HK-2 (cell line): ENCODE measurements around the gene CRTAC1.

ENCODE experiments used
- DNase-seq: peaks from one replicate; pipeline ENCODE4 v3.0.0-alpha.2; 2018; ENCODE audit not compliant: unreplicated experiment

CRTAC1 gene

GRCh38 chr10:97924678-97925077 lies 105.7 kb downstream of the CRTAC1 start:
- no peak for DNase-seq

GRCh38 chr10:97923476-97923875 lies 106.9 kb downstream of the CRTAC1 start:
- no peak for DNase-seq

GRCh38 chr10:97923057-97923456 lies 107.4 kb downstream of the CRTAC1 start:
- DNase-seq, result no peak

- no peak for DNase-seq
Measured at GRCh38 chr10:97922022-97922758, 108.2 kb downstream of the CRTAC1 start.

GRCh38 chr10:97921581-97922021 lies 108.8 kb downstream of the CRTAC1 start:
- peak; percentile 19 for DNase-seq

- DNase-seq, result no peak
Measured at GRCh38 chr10:97920865-97921264, 109.6 kb downstream of the CRTAC1 start.

GRCh38 chr10:97919012-97919411 lies 111.4 kb downstream of the CRTAC1 start:
- DNase-seq, result no peak

GRCh38 chr10:97916586-97916985 lies 113.8 kb downstream of the CRTAC1 start:
- no peak for DNase-seq

GRCh38 chr10:97915346-97916131 lies 114.9 kb downstream of the CRTAC1 start:
- DNase-seq, result no peak

GRCh38 chr10:97914837-97915211 lies 115.6 kb downstream of the CRTAC1 start:
- DNase-seq, result peak; percentile 85

GRCh38 chr10:97914171-97914836 lies 116.1 kb downstream of the CRTAC1 start:
- no peak for DNase-seq

GRCh38 chr10:97913614-97914013 lies 116.8 kb downstream of the CRTAC1 start:
- DNase-seq, result no peak

GRCh38 chr10:97913193-97913592 lies 117.2 kb downstream of the CRTAC1 start:
- DNase-seq, result no peak

GRCh38 chr10:97911217-97911616 lies 119.2 kb downstream of the CRTAC1 start:
- DNase-seq, result no peak

GRCh38 chr10:97910661-97911060 lies 119.8 kb downstream of the CRTAC1 start:
- no peak for DNase-seq

GRCh38 chr10:97907830-97908229 lies 122.6 kb downstream of the CRTAC1 start:
- no peak for DNase-seq

GRCh38 chr10:97907211-97907610 lies 123.2 kb downstream of the CRTAC1 start:
- DNase-seq, result no peak

GRCh38 chr10:97905276-97905675 lies 125.1 kb downstream of the CRTAC1 start:
- DNase-seq, result no peak

- no peak for DNase-seq
Measured at GRCh38 chr10:97904576-97904975, 125.8 kb downstream of the CRTAC1 start.

- DNase-seq, result no peak
Measured at GRCh38 chr10:97904018-97904381, 126.4 kb downstream of the CRTAC1 start.

- DNase-seq, result no peak
Measured at GRCh38 chr10:97903128-97904017, 127.0 kb downstream of the CRTAC1 start.

GRCh38 chr10:97901381-97901780 lies 129.0 kb downstream of the CRTAC1 start:
- DNase-seq, result no peak
